HepG2 (cell line): ENCODE measurements around the gene ARFGAP2. TPM values are rescaled to one million over a fixed set of nuclear protein-coding genes. Genes with fewer than 3 reads are reported as not detected.

Experiments used
- AGO2 ChIP-seq: fragments of 200-400 bp; formaldehyde crosslinking; optimal IDR thresholded peaks from 2 replicates; pipeline ENCODE3; 2017; ENCODE audit warnings: mild to moderate bottlenecking, low read depth, low read length, moderate library complexity
- DNMT3B ChIP-seq: conservative IDR thresholded peaks from 2 replicates; pipeline ENCODE4 v1.6.1; 2016; ENCODE audit warnings: missing biosample characterization, control low read depth
- KDM5A ChIP-seq: fragments of 200-600 bp; sonication (generic); IDR thresholded peaks from 2 replicates; pipeline ENCODE4 v1.7.0; 2018; ENCODE audit warnings: antibody characterized with exemption, mild to moderate bottlenecking, low read length, borderline replicate concordance
- PHB2 ChIP-seq: fragments of 450-650 bp; IDR thresholded peaks from 2 replicates; pipeline ENCODE4 v1.6.1; 2018; ENCODE audit not compliant: partially characterized antibody
- PRDM10 ChIP-seq: sonication (generic); formaldehyde crosslinking; IDR thresholded peaks from 2 replicates; pipeline ENCODE4 v1.4.0; 2020; ENCODE audit warnings: low read depth, missing genetic modification reagents
- STAT6 ChIP-seq: sonication (generic); formaldehyde crosslinking; IDR thresholded peaks from 2 replicates; pipeline ENCODE4 v1.4.0; 2020; ENCODE audit warnings: missing genetic modification reagents, mild to moderate bottlenecking, borderline replicate concordance
- SUZ12 ChIP-seq: fragments of 150-350 bp; IDR thresholded peaks from 2 replicates; pipeline ENCODE4 v1.6.1; 2014; ENCODE audit warnings: low read depth, low read length
- YEATS4 ChIP-seq: sonication (generic); formaldehyde crosslinking; IDR thresholded peaks from 2 replicates; pipeline ENCODE4 v1.4.0; 2020; ENCODE audit warnings: missing genetic modification reagents, borderline replicate concordance
- ZFP36 ChIP-seq: fragments of 150-350 bp; IDR thresholded peaks from 2 replicates; pipeline ENCODE4 v1.6.1; 2018; ENCODE audit warnings: borderline replicate concordance, low read length, low read depth; ENCODE audit not compliant: partially characterized antibody
- ZFP37 ChIP-seq: sonication (generic); formaldehyde crosslinking; IDR thresholded peaks from 2 replicates; pipeline ENCODE4 v1.4.0; 2020; ENCODE audit warnings: missing genetic modification reagents, borderline replicate concordance
- ZFP90 ChIP-seq: sonication (generic); formaldehyde crosslinking; IDR thresholded peaks from 2 replicates; pipeline ENCODE4 v1.8.0; 2022; ENCODE audit warnings: missing genetic modification reagents, mild to moderate bottlenecking, inconsistent platforms, borderline replicate concordance
- ZNF276 ChIP-seq: sonication (generic); formaldehyde crosslinking; IDR thresholded peaks from 2 replicates; pipeline ENCODE4 v1.4.0; 2020; ENCODE audit warnings: mild to moderate bottlenecking, low read depth, missing genetic modification reagents
- ZNF546 ChIP-seq: sonication (generic); formaldehyde crosslinking; conservative IDR thresholded peaks from 2 replicates; pipeline ENCODE4 v1.8.1; 2023; ENCODE audit warnings: mild to moderate bottlenecking, missing genetic modification reagents
- ZNF570 ChIP-seq: sonication (generic); formaldehyde crosslinking; IDR thresholded peaks from 2 replicates; pipeline ENCODE4 v1.4.0; 2020; ENCODE audit warnings: mild to moderate bottlenecking, missing genetic modification reagents, borderline replicate concordance
- ZNF790 ChIP-seq: sonication (generic); formaldehyde crosslinking; IDR thresholded peaks from 2 replicates; pipeline ENCODE4 v1.8.0; 2022; ENCODE audit warnings: missing genetic modification reagents, mild to moderate bottlenecking, borderline replicate concordance
- polyA plus RNA-seq, 8 experiments: library from polyadenylated mRNA; depleted of rRNA in 3 of 8; stranded (reverse) in 7 of 8; unstranded in 1 of 8; fragments of >200 nt; fragmentation: Illumina TruSeq in 4 of 8; extraction: Trizol in 4 of 8; gene quantifications; 2 replicates each; pipeline versions ENCODE4 v1.2.1 to v1.2.3, GENCODE V29; 2011 to 2016; ENCODE audit warnings: low read depth in 4 of 8, missing spikeins in 1 of 8, mixed read lengths in 1 of 8; ENCODE audit not compliant: insufficient read depth in 1 of 8
- total RNA-seq, 5 experiments: library from RNA; depleted of rRNA; stranded (reverse); fragments of >200 nt; fragmentation: Illumina TruSeq; extraction: Trizol; gene quantifications; 2 replicates each; pipeline ENCODE4 v1.2.3, GENCODE V29; 2016; ENCODE audit warnings: low read depth in 1 of 5
- TF ChIP-seq, protein P1 (sequence below): sonication (generic); formaldehyde crosslinking; IDR thresholded peaks from 2 replicates; pipeline ENCODE4 v1.5.1; 2020; ENCODE audit warnings: missing genetic modification reagents, mild to moderate bottlenecking, borderline replicate concordance

Gene ARFGAP2
- total and polyA plus RNA-seq, 2 of the 13 experiments (the other 11 are each of a cell fraction or from before 2014, with no cell fraction given), result 32.3 to 75.3 TPM

DNA sequence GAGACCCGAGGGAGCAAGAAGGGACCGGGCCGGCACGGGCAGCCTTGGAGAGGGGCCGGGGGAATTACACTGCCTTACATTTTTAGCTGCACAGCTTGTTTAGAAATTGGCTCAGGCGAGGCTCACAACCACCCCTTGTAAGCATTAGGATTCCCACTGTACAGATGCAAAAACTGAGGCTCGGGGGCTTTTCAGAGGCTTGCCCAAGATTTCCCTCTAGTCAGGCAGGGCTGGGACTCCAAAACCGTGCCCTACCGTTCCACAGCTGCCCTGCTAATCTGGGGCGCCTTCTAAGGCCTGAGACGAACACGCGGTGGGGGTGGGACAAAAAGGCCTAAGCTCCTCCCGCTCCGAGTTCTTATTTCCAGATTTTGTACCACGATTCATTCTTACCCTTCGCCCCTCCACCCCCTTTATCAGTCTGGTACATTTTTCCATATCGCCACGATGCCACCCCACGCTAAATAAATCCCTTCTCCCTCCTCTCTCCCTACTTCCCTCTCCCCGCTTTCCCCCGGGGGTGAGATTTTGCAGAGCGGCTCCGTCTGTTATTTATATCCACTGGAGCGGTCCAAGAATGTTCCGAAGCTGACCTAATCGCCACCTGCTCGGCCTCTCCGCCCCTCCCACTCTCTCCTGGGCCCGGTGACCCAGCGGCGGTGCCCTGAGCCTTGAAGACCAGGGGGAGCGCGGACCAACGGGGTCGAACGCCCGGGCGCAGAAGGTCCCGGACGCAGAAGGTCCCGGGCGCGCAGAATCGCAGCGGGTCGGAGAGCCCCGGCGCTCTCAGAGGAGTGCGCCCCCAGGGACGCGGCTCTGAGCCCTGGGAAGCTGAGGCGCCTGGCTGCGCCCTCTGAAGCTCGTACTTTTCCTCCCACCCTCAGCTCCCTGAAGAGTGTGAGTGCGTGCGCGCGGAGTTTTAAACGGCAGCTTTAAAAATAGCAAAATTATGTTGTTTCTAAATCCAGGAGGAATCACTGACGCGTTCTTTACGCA lies 10.3 kb upstream of the ARFGAP2 start (continued):
- TF ChIP-seq ZNF276 (no peak), ZFP36 (no peak), YEATS4 (CRISPR knock-in tag) (peak; percentile 59; the same call in 1 of the 2 replicates), ZNF546 (CRISPR knock-in tag) (no peak), STAT6 (no peak), ZFP90 (CRISPR knock-in tag) (peak; percentile 76; the same call in 1 of the 2 replicates), ZNF570 (CRISPR knock-in tag) (no peak), PHB2 (no peak), ZFP37 (CRISPR knock-in tag) (no peak), KDM5A (peak; percentile 27; the same call in 1 of the 2 replicates), PRDM10 (no peak), AGO2 (peak; percentile 96), DNMT3B (CRISPR knock-in tag) (no peak), SUZ12 (no peak), ZNF790 (CRISPR knock-in tag) (no peak)
- TF ChIP-seq, protein P1, sequence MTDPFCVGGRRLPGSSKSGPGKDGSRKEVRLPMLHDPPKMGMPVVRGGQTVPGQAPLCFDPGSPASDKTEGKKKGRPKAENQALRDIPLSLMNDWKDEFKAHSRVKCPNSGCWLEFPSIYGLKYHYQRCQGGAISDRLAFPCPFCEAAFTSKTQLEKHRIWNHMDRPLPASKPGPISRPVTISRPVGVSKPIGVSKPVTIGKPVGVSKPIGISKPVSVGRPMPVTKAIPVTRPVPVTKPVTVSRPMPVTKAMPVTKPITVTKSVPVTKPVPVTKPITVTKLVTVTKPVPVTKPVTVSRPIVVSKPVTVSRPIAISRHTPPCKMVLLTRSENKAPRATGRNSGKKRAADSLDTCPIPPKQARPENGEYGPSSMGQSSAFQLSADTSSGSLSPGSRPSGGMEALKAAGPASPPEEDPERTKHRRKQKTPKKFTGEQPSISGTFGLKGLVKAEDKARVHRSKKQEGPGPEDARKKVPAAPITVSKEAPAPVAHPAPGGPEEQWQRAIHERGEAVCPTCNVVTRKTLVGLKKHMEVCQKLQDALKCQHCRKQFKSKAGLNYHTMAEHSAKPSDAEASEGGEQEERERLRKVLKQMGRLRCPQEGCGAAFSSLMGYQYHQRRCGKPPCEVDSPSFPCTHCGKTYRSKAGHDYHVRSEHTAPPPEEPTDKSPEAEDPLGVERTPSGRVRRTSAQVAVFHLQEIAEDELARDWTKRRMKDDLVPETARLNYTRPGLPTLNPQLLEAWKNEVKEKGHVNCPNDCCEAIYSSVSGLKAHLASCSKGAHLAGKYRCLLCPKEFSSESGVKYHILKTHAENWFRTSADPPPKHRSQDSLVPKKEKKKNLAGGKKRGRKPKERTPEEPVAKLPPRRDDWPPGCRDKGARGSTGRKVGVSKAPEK (CRISPR knock-in tag), result no peak
